HG03378 (cell line): ENCODE results near the gene RAPGEF6.
"Not testable (repeated sequence)": the region's sequence is repeated elsewhere in the genome, so short reads cannot be mapped to it uniquely, and the experiment has no call there.

Source experiments
- ATAC-seq: cut with Tn5 transposase; IDR thresholded peaks from one replicate; pipeline ENCODE4 v1.9.1; 2021; ENCODE audit warnings: mild to moderate bottlenecking, moderate library complexity; ENCODE audit not compliant: unreplicated experiment

RAPGEF6 gene

DNA sequence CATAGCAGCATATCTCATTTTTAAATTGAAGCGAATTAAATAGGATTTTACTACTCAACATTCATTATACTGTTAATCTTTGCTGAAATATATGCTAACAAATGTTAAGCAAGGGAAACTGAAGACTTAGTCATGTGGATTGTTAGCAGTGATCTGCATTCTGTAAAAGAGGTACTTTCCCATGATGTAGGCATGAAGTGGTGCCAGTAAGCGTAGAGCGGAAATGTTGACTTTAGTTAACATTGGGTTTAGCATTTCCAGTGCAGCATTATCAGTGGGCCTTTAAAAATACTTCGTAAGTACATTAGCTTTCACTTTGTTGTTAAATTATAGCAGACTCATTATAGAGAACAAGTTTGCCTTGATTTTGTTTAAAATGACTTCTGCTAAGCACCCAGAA lies 240.9 kb downstream of the RAPGEF6 start:
- ATAC-seq, result peak; percentile 82

DNA sequence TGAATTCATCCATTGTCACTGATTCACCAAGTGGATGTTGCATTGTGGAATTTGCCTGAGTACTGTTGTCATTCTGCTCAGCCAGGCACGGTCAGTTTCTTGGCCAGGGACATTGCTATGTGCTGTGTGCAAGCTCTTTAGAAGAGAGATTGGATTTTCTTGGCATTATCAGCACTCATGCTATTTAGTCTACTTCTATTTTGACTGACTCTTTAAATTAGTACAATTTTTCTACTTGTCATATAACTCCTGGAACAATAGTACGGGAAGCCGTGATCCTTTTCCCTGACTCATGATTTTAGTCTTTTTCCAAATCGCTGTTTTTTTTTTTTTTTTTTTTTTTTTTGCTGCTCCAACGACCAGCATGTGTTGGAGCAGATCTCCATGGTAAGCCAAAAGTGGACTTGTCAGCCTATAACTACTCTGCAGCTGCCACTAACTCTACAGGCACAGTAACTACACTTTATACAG lies 241.5 kb downstream of the RAPGEF6 start:
- ATAC-seq, result no peak

DNA sequence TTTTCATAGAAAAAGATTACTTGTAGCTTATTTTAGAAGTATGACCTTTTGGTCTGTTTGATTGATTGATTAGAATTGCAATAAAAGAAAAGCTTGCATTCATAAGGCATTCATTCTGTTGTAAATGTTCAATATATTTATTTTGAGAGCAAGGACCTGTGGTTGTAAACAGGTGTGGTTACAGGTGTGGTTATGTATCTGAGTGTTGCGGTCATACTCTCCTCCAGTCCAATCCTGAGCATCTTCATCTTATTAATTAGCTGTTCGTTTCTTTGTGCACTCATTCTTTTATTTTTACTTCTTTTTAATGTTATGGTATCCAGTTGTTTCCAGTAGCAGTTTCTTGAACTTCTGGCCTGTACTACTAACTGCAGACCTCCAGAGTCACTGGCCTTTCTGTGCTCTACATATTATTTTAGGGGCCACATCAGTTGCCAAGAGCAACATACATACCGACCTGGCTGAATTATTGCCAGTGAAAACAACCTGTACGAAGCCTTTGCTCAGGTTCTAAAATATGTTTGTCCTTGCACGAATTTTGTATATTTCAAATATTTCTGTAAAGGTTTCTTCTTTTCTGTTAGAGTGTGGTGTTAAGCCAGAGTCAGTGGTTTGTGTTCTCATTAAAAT lies 242.4 kb downstream of the RAPGEF6 start:
- no peak for ATAC-seq

DNA sequence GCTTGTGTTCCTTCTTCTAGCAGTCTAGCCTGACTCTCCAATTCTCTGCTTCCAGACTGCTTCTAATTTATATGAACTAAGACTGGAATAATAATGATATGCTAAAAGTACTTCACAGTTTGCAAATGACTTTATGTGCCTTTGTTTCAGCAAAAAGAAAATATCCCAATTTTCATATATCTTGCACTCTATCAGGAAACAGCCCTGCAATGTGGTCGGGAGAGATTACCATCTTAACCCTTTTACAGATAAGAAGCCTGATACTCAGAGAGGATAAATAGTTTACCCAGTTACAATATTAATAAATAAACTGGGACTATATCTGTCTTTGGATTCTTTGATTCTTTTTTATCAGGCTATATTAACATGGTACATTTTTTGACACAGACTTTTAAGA lies 245.2 kb downstream of the RAPGEF6 start:
- no peak for ATAC-seq

DNA sequence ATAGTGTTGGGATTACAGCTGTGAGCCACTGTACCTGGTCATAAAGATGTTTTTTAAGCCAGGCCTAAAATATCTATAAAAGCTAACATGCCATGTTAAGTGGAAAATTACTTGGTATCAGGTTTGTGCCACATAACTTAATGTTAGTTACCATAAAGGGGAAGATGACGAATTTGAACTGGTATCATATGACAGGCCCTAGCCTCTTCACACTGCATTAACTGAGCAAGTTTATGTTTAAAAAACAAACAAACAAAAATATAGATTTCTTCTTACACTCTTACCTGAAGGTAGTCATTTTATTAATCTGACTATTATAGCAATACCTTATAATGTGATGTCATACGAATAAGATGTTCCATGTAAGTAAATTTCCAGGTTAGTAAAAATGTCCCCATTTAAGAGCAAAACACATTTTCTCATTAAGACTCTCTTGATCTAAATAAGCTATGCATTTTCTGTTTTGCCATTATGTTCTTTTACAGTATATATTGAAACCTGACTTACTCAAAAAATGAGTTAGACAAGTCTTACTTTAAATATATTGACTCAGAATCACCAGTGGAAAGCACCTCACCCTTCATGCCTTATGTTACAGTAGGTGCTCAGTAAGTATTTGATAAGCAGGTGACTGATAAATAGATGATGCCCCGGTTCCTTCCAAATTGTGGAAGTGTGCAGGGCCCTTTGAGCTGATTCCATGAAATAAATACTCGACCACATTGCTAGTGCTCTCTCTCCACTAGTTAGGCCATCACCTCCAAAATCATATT lies 245.7 kb downstream of the RAPGEF6 start:
- ATAC-seq, result no peak

DNA sequence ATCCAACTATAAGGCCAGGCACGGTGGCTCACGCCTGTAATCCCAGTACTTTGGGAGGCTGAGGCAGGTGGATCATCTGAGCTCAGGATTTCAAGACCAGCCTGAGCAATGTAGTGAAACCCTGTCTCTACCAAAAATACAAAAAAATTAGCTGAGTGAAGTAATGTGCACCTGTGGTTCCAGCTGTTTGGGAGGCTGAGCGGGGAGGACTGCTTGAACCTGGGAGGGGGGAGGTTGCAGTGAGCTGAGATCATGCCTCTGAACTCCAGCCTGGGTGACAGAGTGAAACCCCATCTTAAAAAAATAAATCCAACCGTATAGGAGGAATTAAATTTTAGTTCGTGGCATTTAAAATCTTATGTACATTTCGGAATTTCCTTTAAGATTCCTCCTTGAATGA lies 247.8 kb downstream of the RAPGEF6 start:
- ATAC-seq, result no peak

DNA sequence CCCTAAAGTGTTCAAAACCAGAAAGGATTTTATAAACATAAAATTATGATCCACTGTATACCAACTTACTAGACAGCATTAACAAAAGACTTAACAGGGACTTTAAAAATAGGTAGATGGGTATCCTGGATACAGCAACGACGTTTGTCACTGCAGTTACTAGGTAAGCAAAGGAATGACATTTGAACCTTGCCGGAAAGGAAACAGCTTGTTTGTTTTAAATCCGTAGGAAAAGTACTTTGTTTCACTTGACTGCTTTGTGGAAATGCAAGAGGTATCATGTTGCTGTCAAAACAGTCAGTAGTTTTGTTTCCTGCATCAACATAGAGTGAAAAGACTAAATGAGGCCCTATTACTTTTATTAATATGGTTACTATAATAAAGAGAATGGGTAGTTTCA lies 248.2 kb downstream of the RAPGEF6 start:
- ATAC-seq, result no peak

DNA sequence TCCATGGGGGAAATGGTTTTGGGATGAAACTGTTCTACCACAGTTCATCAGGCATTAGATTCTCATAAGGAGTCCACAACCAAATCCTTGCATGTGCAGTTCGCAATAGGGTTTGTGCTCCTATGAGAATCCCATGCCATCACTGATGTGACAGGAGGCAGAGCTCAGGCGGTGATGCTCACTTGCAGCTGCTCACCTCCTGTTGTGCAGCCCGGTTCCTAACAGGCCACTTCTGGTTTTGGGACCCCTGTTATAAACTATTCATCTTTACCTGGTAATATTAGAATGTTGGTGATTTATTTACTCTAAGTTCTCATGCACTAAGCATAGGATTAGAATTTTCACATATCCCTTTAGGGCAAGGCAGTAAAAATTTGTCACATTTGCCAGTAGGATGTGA lies 248.9 kb downstream of the RAPGEF6 start:
- no peak for ATAC-seq

DNA sequence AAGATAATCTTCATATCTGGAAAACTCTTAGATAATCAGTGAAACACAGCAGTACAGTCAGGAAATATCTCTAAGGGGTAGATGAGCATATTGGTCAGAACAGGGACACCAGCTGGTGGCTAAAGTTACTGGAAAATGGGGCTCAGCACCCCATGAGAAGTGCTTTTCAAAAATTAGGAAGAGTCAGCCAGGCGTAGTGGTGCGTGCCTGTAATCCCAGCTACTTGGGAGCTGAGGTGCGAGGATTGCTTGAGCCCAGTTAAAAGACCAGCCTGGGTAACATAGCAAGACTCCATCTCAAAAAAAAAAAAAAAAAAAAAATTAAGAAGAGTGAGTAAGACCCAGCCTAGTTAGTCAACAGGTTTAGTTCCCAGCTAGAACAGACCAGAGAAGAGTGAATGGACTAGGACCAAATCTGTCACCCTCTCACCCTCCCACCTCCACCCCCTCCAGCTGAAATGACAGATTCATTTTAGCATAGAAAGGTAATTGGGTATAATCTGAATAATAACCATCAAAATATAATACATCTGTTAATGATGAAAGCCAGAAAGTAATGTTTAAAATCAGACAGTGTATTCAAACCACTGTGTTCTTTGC lies 250.3 kb downstream of the RAPGEF6 start:
- no peak for ATAC-seq

DNA sequence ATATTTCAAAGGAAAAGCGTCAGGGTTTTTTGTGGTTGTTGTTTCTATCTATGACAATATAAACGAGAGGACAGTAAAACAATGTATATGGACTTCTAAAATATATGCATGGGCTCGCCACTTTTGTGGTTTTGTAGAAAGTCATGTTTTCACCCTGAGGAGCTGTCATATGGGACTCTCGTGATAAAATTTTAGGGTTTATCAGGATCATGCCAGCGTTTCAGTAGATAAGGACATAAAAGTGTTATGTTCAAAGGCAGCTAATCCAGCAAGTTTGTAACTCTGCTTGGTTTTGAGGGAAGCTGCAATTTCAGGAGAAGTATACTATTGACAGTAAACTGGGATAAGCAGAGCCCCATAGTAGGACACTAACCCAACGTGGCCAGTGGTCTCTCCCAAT lies 250.9 kb downstream of the RAPGEF6 start:
- no peak for ATAC-seq

DNA sequence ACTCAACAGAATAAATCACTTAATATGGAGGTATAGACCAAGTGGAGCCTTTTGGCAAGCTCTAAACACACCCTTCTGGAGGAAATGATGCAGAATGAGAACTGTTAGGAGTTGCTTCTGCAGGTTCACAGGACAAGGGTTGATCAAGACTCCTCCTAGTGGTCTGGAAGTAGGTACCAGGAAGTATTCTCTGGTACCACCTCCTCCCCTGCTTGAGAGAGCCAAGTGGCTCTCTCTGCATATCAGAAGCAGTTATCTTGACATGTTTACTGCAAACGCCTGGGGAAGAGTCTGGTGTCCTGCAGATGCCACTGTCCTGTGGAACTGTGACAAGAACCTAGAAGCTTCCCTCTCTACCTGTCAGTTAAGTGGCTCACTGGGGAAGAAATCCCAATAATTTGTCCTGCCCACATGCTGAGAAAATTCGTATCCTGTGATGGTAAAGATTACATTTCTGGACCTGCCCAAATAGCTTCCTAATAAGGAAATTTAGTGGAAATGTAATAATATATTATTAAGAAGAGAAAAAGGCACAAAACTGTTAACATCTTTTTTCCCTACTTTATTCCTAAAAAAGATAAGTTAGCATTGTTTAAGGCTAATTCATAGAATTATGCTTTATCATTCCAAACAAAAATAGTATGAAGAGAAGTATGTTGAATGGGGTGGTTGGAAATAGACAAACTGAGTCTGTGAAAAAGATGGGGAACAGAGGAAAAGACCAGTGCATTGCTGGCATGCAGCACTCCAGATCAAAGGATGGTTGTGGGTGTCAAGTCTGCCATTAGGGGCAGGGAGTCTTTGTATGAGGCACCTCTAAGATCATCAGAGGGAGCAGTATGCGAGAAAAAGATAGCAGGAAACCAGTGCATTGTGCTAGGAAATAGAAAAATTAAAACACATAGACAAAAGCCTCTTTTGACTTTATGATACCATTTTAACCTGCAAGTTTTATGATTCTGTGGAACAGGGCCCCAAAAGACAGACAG lies 252.3 kb downstream of the RAPGEF6 start:
- peak; percentile 73 for ATAC-seq

DNA sequence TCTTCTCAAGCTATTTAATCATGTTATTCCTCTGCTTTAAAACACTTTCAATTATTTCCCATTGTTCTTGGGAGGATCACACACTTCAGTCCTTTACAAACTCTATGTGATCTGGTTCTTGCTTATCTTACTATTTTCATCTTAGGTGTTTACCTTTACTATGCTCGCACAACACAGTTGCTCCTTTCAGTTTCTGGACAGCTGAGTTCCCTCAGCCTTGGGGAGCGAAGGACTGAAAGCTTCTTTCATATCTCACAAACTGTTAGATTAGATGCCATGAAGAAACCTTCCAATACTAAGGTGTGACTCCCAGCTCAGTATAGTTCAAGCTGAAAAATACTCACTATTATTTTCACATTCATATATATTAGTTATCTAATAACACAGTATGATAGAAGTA lies 253.3 kb downstream of the RAPGEF6 start:
- peak; percentile 44 for ATAC-seq

DNA sequence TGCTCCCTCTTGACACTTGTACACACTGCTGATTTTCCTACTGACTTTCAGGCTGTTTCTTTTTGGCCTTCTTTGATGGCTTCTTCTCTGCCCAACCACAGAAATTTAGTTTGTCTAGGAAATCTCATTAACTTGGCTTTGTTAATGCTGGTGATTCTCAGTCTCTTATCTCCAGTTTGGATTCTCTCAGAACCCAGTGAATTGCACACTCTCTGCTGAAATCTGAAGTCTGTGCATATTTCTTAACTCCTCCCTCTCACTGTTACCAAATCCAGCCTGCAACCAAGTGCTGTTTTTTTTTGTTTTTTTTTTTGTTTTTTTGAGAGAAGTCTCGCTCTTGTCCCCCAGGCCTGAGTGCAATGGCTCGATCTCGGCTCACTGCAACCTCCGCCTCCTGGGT lies 254.0 kb downstream of the RAPGEF6 start:
- ATAC-seq, result no peak

DNA sequence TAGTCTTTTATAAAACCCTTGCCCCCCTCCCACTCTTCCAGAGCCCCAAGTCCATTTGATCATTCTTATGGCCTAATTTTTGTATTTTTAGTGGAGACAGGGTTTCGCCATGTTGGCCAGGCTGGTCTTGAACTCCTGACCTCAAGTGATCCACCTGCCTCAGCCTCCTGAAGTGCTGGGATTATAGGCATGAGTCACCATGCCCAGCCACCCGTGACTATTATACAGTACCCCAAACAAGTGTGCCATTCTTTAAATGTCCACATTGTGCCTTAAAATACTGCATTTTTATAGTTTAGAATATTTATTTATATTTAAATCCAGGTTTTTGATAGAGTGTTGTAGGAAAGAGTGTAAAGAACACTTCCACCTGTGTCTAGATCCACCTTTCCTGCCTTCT lies 254.8 kb downstream of the RAPGEF6 start:
- ATAC-seq, result not testable (repeated sequence)

DNA sequence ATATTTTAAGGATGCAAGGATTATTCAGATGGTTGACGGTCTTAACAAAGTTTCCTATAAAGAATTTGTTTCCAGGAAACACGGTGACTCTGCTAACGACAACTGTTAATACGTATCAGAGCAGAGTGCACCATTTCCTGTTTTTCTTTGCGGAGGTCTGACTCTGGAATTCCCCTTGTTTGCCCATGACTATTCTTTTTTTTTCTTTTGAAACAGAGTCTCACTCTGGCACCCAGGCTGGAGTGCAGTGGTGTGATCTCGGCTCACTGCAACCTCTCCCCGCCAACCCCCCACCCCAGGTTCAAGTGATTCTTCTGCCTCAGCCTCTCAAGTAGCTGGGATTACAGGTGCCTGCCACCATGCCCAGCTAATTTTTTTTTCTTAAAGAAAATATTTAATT lies 255.3 kb downstream of the RAPGEF6 start:
- ATAC-seq, result peak; percentile 47

DNA sequence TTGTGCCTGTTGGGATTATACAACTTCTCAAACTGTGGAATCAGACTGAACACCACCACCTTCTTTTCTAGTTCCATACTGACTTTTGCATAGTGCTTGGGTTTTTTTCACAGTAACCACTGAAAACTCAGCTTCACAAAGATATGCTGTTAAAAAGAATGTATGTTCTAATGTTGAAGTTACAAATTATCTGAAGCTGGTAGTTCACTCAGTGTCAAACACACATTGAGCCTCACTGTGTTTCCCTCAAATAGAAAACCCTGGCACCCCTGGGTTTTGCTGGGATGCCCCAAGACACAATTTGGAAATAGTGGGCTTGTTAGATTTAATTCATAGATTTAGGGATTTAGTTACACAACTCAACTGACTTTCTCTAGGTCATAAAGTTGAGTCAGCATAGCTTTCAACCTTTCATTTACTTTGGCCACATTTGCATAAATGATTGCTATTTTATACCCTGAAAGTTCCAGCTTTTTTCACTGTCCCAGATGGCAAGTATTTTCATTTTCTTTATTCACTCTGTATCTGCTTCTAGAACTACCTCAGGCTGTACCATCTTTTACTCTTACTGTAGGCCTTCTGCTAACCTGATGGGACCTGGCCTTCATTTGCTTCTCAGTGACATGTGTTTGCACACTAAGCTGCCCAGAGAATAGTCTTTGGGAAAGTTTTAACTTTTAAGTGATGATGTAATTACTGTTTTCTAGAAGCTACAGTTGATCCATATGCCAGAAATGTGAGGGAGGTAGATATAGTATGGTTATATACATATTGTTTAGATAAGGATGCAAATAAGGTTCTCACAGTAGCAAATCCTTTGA lies 256.1 kb downstream of the RAPGEF6 start:
- no peak for ATAC-seq

DNA sequence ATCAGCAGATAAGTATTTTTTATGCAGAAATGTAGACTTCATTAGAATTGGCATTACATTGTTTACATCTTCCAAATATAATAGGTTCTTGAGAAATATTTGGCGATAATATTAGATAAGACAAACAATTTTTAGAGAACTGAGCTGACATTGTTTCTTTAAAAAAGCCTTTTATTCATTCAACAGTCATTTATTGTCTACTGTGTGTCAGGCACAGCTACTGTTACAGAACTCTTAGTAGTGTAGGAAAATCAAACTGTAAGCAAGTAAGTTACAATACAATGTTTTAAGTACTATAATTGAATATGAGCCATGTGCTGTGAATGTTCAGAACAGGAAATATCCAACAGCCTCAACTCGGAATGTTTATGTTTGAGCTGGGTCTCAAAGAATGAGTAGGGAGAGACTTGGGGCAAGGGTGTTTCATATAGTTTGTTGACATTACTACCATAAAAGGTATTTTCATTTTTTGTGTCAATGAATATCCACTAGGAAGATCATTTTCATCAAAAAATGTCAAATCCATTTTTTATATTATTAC lies 257.2 kb downstream of the RAPGEF6 start:
- no peak for ATAC-seq

DNA sequence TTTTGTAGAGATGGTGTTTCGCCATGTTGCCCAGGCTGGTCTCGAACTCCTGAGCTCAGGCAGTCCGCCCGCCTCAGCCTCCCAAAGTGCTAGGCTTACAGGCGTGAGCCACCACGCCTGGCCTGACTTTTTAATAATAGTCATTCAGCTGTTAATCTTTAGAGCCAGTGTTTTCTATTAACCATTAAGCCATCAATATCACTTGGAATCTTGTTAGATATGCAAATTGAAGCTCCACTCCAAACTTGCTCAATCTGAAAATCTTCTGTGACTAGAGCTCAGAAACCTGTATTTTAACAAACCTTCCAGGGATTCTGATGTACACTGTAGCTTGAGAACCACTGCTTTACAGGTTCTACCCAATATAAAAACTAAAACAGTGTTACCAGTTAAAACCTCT lies 257.7 kb downstream of the RAPGEF6 start:
- no peak for ATAC-seq

DNA sequence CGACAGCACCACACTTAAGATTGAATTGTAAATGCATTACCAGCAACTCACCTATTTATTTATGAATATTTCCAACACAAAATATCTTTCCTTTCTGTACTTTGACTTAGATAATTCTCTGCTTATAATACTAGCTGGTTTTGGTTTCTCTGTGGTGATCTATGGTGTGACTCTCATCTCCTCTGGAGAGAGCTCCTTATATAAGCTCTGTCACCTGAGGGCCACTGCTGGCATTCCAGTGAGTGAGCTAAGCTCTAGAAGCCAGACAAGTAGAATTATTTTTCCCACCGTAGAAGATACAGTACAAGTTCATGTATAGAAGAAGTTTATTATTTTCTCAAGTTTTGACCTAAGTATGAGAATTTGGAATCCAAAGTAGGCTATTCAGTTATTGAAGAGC lies 259.7 kb downstream of the RAPGEF6 start:
- ATAC-seq, result peak; percentile 33
